SH-SY5Y (cell line): ENCODE data around the gene KDM4B.

Source experiments
- GATA2 ChIP-seq: IDR thresholded peaks from 2 replicates; pipeline ENCODE4 v1.6.1; 2011; ENCODE audit warnings: mild to moderate bottlenecking, low read depth, low read length
- GATA3 ChIP-seq: IDR thresholded peaks from 2 replicates; pipeline ENCODE4 v1.6.1; 2011; ENCODE audit warnings: low read depth, mild to moderate bottlenecking, low read length, moderate library complexity

KDM4B gene

GRCh38 chr19:5103061-5103701 is 134.3 kb downstream of the KDM4B start:
- TF ChIP-seq GATA3: no peak
- peak; percentile 81 for TF ChIP-seq GATA2

- no peak for TF ChIP-seq GATA2
- no peak for TF ChIP-seq GATA3
These were observed 135.0 kb downstream of the KDM4B start for GRCh38 chr19:5103812-5104410.

GRCh38 chr19:5104871-5105351 is 136.0 kb downstream of the KDM4B start:
- no peak for TF ChIP-seq GATA2
- TF ChIP-seq GATA3: no peak

GRCh38 chr19:5106191-5106726 is 137.3 kb downstream of the KDM4B start:
- TF ChIP-seq GATA3 (no peak), GATA2 (no peak)

GRCh38 chr19:5106971-5107370 is 138.1 kb downstream of the KDM4B start:
- no peak for TF ChIP-seq GATA3
- no peak for TF ChIP-seq GATA2

- TF ChIP-seq GATA3 (no peak), GATA2 (no peak)
These were observed 138.7 kb downstream of the KDM4B start for GRCh38 chr19:5107432-5108122.

GRCh38 chr19:5108123-5108596 is 139.2 kb downstream of the KDM4B start:
- TF ChIP-seq GATA2 (peak; percentile 88), GATA3 (no peak)

GRCh38 chr19:5108866-5109265 is 140.0 kb downstream of the KDM4B start:
- TF ChIP-seq GATA3 (no peak), GATA2 (no peak)

GRCh38 chr19:5109560-5109959 is 140.6 kb downstream of the KDM4B start:
- TF ChIP-seq GATA3: no peak
- no peak for TF ChIP-seq GATA2

- no peak for TF ChIP-seq GATA3
- no peak for TF ChIP-seq GATA2
These were observed 141.6 kb downstream of the KDM4B start for GRCh38 chr19:5110546-5110945.

GRCh38 chr19:5111051-5111450 is 142.1 kb downstream of the KDM4B start:
- no peak for TF ChIP-seq GATA3
- TF ChIP-seq GATA2: no peak

GRCh38 chr19:5112175-5112574 is 143.3 kb downstream of the KDM4B start:
- TF ChIP-seq GATA2: no peak
- no peak for TF ChIP-seq GATA3

GRCh38 chr19:5112681-5113575 is 144.0 kb downstream of the KDM4B start:
- TF ChIP-seq GATA3 (no peak), GATA2 (no peak)
